NOMO-1 (cell line): ENCODE results near the gene RSPH6A.

Experiments
- DNase-seq, 2 experiments: peaks; one replicate each; lab custom pipeline; 2025; ENCODE audit not compliant: unreplicated experiment in 2 of 2; lab: John Stamatoyannopoulos, UW

Gene RSPH6A

DNA sequence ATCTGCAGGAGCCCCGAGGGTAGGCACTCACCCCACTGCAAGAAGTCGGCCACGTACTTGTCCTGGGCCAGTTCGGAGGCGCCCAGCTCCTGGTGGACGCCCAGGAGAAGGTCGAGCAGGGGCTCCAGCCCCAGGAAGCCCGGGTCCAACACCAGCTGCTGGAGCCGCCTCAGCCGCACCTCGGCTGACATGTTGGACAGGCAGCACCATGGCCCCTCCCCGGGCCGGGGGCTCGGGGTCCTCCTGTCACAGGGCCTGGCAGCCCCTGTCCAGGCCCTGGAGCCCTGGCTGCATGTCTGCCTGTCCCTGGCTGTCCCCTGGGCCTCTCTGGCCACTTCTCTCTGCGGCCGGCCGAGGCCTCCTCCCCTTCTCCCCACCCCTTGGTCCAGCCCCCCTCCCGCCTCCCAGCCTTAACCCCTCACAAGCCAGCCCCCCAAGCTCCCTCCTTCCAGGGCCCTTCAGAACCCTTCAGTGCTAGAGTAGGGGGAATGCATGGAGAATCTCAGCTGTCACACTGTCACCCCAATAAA lies 32.9 kb downstream of the RSPH6A start, which contains the start of gene DMPK:
Gene DMPK (minus strand): TSS at position 329 of the 530 bp plus-strand sequence. CDS start 138 bp downstream, at position 191.
- DNase-seq, result no peak

DNA sequence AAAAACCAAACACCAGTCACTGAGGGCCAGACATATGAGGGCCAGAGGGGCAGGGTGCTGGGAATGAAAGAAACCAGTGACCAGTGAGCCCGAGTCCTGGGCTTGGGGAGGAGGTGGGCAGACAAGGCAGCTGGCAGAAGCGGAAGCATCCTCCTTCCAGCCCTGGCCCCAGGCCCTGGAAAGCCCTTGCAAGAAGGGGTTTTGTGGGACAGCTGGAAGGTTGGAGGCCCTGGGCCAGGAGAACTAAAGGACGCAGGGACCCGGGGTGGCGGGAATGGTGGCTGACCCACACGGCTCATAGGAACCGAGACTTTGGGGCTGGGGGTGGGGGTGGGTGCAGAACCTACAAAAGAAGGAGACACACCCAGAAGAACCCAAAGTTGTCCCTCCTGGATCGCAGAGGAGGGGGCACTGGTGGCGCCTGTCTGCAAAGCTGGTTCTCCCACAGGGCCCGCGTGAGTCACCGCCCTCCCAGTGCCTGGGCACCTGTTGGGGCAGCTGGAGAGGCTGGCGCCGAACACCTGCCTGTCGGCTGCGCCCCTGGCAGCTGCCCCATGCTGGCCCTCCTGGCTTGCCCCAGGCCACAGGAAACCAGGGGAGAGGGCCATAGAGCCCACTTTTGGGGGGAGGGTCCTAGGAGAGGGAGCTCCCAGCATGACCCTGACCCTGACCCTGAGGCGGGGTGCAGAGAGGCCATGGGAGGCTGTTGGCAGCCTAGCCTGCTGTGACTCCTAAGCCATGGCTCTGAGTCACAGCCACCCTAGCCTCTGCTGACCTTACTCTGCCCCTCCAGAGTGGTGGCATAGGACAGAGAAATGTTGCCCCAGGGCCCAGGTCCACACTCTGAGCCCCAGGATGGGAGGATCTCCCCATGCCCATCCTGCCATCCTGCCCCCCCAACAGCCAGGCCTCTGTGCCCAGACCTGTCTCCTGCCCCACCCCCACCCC lies 33.6 kb downstream of the RSPH6A start:
- DNase-seq, result no peak

DNA sequence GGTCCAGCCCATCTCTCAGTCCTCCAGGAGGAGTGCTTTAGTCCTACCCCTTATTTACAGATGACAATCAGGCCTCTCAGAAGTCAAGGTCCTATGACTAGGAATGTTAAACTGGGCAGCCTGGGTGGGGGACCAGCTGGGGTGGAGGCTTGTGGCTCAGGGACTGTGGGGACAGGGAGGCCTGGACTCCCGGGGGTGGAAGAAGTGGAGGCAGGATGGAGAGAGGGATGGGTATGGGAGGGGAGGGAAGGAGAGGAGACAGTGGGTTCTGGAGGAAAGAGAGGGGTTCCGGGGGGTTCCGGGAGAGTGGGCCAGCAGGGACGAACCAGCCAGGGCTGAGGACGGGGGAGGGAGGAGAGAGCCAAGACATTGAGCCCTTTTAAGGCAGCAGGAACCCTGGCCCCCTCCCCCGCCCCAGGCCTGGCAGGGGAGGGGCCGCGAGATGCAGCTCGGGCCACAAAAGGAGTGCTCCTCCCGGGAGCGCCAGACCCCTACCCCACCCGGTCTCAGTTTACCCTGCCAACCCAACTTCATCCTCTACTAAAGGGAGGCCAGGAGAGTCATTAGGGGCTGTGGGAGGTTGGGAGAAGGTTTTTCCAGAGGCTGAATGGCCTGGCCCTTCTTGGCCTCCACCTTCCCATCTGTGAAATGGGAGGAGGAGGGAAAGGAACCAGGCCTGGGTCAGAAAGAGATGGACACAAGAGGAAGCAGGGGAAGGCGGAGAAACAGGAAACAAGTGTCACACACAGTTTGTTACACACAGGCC lies 34.5 kb downstream of the RSPH6A start:
- DNase-seq, result no peak

GRCh38 chr19:45780146-45780447 lies 35.0 kb downstream of the RSPH6A start:
- DNase-seq, result no peak

DNA sequence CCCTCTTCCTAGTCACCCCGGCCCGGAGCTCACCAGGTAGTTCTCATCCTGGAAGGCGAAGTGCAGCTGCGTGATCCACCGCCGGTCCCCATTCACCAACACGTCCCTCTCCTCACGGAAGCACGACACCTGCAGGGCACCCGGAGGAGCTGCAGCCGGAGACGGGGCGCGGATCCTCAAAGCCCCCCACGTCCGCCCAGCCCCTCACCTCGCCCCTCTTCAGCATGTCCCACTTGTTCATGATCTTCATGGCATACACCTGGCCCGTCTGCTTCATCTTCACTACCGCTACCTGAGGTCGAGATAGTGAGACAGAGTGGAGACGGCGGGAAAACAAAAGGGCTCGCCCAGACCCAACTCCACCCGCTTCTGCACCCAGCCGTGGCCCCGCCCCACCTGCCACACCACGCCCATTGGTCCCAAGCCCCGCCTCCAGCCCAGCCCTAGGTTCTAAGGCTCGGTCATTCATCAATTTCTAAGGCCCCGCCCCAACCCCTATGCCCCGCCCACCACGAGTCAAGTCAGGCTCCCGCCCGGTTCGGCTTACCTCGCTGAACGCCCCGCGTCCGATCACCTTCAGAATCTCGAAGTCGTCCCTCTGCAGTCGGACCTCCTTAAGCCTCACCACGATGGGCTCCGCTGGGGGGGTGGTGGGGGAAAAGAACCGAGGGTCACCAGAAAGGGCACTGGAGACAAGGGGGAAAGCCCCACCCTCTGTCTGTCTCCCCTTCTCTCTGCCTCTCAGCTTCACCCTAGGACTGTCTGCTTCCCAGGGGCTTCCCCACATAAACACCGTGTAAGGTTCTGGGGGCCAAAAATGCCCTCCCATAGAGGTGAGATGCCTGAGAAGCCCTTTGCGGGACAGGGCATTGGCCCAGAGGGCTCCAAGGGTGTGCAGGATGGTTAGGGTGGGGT lies 35.6 kb downstream of the RSPH6A start:
- DNase-seq, result peak; percentile 41 to 50

- DNase-seq, result no peak
Observed at GRCh38 chr19:45778010-45778661, 37.0 kb downstream of the RSPH6A start.

DNA sequence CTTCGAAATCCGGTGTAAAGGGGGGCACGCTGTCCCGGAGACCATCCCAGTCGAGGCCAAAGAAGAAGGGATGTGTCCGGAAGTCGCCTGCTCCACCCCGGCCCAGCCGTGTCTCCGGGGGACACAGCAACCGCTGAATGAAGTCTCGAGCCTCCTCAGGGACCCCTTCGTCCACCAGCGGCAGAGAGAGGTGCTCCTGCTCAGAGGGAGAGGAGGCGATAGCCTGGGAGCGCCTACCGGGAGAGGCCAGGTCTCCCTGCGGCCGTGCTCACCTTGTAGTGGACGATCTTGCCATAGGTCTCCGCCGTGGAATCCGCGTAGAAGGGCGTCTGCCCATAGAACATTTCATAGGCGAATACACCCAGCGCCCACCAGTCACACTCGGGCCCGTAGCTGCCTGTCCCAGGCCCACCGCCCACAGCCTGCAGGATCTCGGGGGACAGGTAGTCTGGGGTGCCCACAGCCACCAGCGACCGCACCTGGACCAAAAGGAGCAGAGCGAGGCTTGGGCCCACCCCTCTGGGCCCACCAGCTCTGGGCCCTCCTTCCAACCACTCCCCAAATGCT lies 37.6 kb downstream of the RSPH6A start:
- DNase-seq, result no peak

GRCh38 chr19:45774765-45775164 lies 40.3 kb downstream of the RSPH6A start:
- no peak for DNase-seq

DNA sequence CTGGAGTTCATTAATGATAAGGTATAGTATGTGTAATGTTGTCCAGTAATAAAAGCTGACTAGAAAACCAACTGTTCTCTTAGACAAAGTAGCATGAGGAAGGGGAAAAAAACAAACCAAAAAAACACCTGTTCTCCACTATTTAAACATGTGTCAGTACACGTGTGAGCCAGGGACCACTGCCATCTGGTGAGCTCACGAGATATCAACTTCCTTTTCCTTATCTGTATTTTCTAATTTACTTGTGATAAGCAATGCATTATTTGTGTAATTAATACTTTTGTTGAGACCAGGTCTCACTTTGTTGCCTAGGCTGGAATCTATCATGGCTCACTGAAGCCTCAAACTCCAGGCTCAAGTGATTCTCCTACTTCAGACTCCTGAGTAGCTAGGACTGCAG lies 41.7 kb downstream of the RSPH6A start:
- DNase-seq, result no peak

GRCh38 chr19:45772912-45773311 lies 42.2 kb downstream of the RSPH6A start:
- DNase-seq, result no peak

DNA sequence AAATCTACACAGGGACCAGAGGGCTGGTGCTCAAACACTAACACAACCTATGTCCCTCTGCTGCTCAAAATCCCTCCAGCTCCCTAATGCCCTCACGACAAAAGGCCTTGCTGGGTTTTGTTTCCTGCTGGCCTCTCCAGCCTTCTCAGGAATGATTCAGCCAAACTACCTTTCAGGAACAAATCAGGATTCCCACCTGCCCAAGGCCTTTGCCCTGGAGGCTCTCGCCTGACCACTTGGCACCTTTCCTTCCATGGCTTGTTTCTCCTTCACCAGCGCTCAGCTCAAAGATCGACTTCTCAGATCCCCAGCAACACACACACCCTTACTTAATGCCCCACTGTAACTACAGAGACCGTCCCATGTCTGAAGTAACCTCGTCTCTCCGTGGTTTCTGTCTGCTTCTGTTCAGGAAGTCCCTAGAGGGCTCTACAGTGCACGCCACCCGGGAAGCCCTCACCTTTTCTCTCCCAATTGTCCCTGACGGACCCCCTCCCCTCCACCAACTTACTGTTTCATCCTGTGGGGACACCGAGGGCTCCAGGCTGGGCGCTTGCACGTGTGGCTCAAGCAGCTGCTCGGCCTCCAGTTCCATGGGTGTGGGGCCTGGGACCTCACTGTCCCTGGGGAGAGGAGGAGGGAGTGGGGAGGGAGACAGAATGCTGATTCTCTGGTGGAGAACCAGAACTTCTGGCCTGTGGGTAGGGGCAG lies 42.8 kb downstream of the RSPH6A start:
- DNase-seq, result peak in 1 of 2 experiments; percentile 13

DNA sequence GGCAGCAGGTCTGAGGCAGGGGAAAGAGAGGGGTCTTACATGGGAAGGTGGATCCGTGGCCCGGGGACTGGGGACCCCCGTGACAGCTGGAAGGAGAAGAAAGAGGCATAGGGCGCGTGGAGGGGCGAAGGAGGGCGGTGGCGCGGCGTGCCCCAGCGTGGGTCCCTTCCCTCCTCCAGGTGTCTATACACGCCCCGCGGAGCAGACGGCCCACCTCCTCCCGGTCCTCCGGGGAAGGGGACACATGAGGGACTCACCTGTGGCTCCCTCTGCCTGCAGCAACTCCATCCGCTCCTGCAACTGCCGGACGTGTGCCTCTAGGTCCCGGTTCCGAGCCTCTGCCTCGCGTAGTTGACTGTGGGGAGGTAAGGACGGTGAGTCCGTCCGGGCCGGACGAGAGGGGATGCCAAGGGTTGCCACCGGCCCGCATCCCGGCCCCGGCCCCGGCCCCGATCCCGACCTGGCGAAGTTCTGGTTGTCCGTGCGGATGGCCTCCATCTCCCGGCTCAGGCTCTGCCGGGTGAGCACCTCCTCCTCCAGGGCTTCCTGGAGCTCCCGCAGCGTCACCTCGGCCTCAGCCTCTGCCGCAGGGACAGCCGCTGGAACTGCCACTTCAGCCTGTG lies 43.7 kb downstream of the RSPH6A start:
- DNase-seq, result no peak

DNA sequence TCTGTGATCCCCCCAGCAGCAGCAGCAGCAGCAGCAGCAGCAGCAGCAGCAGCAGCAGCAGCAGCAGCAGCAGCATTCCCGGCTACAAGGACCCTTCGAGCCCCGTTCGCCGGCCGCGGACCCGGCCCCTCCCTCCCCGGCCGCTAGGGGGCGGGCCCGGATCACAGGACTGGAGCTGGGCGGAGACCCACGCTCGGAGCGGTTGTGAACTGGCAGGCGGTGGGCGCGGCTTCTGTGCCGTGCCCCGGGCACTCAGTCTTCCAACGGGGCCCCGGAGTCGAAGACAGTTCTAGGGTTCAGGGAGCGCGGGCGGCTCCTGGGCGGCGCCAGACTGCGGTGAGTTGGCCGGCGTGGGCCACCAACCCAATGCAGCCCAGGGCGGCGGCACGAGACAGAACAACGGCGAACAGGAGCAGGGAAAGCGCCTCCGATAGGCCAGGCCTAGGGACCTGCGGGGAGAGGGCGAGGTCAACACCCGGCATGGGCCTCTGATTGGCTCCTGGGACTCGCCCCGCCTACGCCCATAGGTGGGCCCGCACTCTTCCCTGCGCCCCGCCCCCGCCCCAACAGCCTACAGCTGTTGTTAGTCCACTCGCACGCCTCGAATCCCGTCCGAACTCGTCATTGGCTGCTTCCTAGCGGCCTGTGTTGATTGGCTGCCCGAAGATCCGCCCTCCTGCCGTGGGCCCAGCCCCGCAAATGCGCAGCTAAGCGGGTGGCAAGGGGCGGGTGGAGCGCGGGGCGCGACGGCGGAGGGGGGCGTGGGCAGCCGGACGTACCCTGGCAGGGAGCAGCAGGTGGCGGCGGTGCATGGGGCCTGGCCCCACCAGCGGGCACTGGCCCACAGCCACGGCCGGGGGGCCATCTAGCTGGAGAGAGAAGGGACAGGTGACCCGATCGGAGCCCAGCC lies 44.7 kb downstream of the RSPH6A start:
- peak; percentile 86 to 94 for DNase-seq

GRCh38 chr19:45769821-45770191 lies 45.3 kb downstream of the RSPH6A start:
- DNase-seq, result peak; percentile 35 to 44

- DNase-seq, result peak; percentile 92 to 95
Observed at GRCh38 chr19:45768984-45769782, 45.9 kb downstream of the RSPH6A start, which contains the start of gene SIX5. Gene SIX5, minus strand, starts transcription at chr19:45769252. Its CDS starts 408 bp downstream, at chr19:45768844.

DNA sequence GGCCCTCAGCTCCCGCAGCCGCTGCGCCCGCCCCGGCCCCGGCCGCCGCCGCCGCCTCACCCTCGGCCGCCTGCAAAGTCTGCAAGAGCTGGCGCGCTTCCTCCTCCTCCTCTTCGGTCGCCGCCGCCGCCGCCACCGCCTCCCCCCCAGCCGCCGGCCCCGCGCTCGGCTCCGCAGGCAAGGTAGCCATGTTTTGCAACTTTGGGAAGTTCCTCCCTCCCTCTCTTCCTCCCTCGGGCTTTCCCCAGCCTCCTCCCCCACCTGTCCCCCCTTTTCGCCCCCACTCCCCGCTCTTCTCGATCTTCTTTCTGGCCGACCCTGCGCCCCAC lies 46.5 kb downstream of the RSPH6A start:
- peak; percentile 19 to 27 for DNase-seq
